GM19397 (cell line): ENCODE measurements around the gene NHLRC2.
"Not testable (repeated sequence)": the region's sequence is repeated elsewhere in the genome, so short reads cannot be mapped to it uniquely, and the experiment has no call there.

ENCODE experiments used
- ATAC-seq: cut with Tn5 transposase; IDR thresholded peaks from one replicate; pipeline ENCODE4 v1.9.1; 2021; ENCODE audit warnings: mild to moderate bottlenecking, moderate library complexity; ENCODE audit not compliant: unreplicated experiment

The NHLRC2 gene

GRCh38 chr10:113854013-113854760 lies at the start of gene NHLRC2, which contains the start of gene DCLRE1A:
Gene NHLRC2 (plus strand): TSS chr10:113854661. CDS start chr10:113854873, 212 bp downstream.
Gene DCLRE1A (minus strand): TSS chr10:113854082. CDS start chr10:113853182, 900 bp downstream.
- ATAC-seq = peak; percentile 48

DNA sequence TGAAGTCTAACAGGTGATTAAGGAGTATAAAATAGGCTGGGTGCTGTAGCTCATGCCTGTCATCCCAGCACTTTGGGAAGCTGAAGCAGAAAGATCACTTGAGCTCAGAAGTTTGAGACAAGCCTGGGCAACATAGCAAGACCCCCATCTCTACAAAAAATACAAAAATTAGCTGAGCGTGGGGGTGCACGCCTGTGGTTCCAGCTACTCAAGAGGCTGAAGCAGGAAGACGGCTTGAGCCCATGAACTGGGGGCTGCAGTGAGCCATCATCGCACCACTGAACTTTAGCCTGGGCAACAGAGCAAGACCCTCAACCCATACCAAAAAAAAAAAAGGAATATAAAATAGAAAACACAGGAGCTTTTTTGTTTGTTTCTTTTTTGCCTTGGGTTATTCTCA lies 48.0 kb upstream of the NHLRC2 start:
- no peak for ATAC-seq

- no peak for ATAC-seq
These were observed 46.3 kb upstream of the NHLRC2 start for GRCh38 chr10:113808168-113808567.

- ATAC-seq = not testable (repeated sequence)
These were observed 39.8 kb upstream of the NHLRC2 start for GRCh38 chr10:113814700-113815099.

GRCh38 chr10:113819989-113820388 lies 34.5 kb upstream of the NHLRC2 start:
- no peak for ATAC-seq

- no peak for ATAC-seq
These were observed 34.0 kb upstream of the NHLRC2 start for GRCh38 chr10:113820507-113820906.

DNA sequence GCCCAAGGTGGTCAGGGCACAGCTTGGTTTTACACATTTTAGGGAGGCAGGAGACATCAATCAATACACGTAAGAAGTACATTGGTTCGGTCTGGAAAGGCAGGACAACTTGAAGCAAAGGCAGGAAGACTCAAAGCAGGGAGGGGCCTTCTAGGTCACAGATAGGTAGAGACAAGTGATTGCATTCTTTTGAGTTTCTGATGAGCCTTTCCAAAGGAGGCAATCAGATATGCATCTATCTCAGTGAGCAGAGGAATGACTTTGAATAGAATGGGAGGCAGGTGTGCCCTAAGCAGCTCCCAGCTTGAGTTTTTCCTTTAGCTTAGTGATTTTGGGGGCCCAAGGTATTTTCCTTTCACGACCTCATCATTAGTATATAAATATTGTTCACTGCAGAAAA lies 33.2 kb upstream of the NHLRC2 start:
- ATAC-seq = not testable (repeated sequence)

DNA sequence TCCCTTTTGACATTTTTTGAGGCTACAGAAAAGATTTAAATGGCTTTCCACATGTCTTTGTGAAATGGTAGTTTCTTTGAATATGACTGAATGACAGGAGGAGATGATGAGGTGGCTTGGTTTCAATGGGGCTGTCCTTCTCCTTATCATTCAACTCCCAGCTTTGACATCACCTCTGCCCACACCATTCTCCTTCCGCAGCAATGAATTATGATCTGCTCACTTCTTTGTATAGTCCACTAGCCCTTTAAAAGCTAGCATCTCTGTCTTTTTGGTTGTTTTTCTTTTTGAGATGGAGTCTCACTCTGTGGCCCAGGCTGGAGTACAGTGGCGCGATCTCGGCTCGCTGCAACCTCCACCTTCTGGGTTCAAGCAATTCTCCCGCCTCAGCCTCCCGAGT lies 32.3 kb upstream of the NHLRC2 start:
- no peak for ATAC-seq

DNA sequence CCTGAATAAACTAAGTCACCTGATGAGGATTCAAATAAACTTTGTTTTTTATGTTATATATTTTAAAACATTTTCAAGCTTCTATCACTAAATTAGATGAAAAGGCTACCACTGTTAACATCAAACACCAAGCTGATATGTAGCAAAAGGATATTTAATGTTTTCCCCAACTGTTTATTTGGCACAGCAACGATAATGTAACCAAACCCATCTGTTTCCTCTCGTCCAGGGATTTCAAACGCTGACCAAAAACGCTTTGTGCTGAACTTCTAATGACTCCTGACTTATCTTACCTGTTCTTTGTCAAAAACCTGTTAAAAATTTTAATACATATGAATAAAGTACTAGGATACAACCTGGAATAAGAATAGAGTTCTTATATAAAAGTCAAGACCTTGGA lies 31.1 kb upstream of the NHLRC2 start:
- no peak for ATAC-seq

DNA sequence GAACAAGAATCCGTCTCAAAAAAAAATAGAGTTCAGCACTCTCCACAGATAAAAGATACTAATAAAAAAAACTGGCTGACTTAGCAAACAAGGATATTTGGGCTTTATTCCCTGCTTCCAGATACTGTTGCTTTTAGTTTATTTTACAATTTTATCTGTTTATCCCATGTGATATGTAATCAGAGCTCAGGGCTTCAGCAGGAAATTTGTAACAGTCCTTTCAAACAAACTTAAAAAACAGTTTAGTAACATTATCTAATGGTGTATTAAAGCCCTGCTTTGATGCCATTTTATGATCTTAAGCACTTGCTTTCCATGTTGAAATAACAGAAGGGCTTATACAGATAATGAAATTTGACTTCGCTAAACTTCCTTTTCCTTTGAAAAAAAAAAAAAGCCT lies 28.7 kb upstream of the NHLRC2 start:
- no peak for ATAC-seq

DNA sequence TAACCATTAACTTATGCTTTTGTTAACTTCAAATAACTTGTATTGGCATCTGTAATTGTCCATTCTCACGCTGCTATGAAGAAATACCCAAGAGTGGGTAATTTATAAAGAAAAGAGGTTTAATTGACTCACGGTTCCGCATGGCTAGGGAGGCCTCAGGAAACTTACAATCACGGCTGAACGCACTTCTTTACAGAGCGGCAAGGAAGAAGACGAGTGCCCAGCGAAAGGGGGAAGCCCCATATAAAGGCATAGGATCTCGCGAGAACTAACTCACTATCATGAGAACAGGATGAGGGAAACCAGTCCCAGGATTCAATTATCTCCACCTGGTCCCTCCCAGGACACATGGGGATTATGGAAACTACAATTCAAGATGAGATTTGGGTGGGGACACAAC lies 25.9 kb upstream of the NHLRC2 start:
- not testable (repeated sequence) for ATAC-seq

GRCh38 chr10:113842171-113842570 lies 12.3 kb upstream of the NHLRC2 start:
- ATAC-seq = no peak

GRCh38 chr10:113843972-113844485 lies 10.4 kb upstream of the NHLRC2 start:
- ATAC-seq = no peak

DNA sequence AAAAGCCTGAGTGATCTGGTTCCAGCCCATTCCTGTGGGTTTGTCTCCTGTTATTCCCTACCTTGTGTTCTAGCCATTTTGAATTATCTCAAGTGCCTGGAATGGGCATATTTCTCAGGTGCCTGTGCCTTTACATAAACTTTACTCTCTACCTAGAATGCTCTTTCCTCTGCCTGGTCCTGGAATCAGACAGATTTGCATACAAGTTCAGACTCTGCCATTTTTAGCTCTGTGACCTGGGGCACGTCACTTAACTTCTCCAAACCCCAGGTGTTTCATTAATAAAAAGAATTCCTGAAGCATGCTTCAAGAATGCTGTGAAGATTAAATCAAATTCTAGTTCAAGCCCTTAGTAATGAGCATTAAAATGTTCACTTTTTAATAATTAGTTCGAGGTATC lies 8.4 kb upstream of the NHLRC2 start:
- no peak for ATAC-seq

DNA sequence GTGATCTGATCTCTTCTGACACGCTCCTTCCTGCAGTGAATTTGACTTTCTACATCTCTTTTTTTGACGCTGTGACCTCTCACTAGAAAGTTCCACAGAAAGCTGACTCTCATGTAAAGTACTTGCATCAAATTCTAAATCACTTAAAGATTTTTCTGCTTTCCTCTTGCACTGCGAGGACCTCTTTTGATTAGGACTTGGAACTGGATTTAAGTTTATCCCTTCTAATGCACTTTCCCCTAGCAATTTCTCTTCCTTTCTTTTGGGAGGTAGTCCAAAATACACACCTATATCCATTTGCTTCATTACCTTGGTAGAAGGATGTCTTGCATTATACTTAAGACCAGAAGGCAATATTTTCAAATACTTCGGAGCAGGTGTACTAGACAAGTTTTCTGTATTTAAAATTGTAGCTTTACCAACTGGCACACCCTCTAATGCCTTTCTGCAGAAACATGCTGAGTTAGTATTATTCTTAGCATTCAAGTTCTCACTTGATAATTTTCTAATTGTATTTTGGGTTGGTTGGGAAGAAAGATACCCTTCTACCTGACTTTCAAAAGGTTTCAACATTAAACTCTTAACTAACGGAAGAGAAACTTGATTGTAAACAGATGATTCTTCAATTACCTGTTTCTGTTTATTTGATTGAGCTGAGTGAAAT lies 5.2 kb upstream of the NHLRC2 start:
- no peak for ATAC-seq

DNA sequence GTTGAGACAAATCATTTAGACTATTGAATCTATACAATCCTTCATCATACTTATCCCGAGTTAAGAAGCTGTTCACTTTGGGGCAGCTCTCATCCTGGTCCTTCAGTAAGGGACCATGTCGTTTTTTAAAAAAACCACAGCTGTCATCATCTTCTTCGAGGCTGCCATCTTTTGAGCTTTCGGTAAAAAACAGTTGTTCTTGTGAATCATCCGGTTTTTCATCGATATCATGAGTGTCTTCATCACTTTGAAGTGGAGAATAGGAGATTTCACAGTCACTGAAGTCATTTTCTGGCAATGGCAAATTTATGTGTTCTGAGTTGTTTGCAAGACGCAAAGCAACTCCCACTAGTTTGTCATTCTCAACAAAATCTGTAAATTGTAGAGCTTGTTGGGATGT lies 4.5 kb upstream of the NHLRC2 start:
- ATAC-seq = no peak

DNA sequence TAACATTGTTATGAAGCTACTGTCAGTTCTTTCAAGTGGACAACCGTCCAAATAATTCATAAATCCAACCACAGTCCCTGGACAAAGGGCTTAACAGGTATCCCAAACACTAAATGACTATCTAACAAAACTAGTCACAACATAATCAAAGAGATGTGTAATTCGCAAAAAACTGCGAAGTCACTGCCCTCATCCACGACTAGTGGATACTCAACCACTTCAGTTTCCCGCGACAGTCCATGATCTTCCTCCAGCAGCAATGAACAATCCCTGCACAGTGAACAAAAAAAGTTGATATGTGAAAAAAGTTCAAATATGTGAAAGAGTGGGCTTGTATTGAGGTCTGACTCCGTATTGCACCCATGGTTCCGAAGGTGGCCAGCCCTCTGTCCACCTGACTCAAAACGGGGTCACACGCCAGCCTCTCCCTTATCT lies 866 bp upstream of the NHLRC2 start:
- no peak for ATAC-seq

DNA sequence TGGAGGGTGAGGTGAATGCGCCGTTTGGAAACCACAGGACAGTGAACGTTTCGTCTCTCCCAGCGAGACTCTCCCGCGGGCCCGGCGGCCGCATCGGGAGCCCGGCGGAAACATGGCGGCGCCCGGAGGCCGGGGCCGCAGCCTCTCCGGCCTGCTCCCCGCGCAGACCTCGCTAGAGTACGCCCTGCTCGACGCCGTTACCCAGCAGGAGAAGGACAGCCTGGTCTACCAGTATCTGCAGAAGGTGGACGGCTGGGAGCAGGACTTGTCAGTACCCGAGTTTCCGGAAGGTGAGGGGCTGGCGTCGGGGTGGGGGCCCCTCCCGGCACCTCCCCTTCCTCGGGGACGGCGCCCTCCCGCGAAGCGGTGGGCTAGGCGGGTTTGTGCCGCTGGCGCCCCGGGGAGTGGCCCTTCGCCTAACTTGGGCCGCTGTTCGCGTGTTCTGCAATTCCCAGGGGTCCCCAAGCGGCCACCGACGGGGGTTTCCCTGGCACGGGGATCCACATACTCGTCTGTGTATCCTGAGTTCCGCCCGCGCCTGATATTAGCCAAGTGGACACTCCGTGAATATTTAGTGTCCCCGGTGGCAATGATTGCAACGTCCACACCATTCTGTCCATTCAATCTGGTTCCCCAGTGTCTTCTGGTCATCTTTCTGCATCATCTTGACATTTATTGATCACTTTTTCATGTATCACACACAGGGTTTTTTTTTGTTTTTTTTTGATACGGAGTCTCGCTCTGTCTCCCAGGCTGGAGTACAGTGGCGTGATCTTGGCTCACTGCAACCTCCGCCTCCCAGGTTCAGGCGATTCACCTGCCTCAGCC lies 514 bp downstream of the NHLRC2 start:
- ATAC-seq = peak; percentile 32

GRCh38 chr10:113856563-113856962 lies 2.1 kb downstream of the NHLRC2 start:
- ATAC-seq = no peak

DNA sequence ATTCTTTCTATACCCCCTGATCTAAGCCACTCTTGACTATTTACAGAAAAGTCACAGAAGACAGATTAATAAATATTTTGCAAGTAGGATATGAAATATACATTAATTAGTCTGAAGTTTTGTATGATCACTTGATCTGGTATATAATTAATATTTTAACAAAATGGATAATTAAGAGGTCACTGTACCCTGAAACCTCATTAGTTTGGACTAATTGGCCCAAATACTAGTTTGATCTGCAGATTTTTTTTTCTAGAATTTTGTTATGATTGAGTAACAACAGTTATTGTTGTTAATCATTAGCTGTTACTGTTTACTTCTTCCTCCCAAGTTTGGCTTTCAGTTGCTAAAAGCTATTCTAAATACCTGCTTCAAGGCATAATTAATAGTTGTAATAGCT lies 2.7 kb downstream of the NHLRC2 start:
- no peak for ATAC-seq

DNA sequence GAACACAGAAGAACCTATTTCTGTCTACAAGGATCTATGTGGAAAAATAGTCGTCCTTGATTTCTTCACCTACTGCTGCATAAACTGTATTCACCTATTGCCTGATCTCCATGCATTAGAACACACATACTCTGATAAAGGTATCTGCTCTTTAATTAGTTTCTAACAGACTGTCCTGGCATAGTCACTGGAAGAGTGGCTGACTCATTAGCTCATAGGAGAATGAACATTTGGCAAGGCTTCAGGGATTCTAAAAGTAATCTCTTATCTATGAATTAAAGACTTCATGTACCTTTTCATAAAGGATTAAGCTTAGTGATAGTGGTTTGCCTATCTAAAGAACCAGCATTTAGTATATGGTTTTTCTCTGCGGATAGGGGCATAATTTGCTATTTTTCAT lies 4.1 kb downstream of the NHLRC2 start:
- no peak for ATAC-seq
